Retinal pigment epithelial cell (primary cell): ENCODE measurements around the gene ENHO.

Source experiments
- DNase-seq: peaks from one replicate; pipeline ENCODE4 v3.0.0-alpha.2; 2010; ENCODE audit warnings: low read depth
- H3K4me3 ChIP-seq: 2 replicates; pipeline ENCODE4 v1.5.1; 2011; ENCODE audit warnings: mild to moderate bottlenecking, low read length, control low read depth, moderate library complexity
- CTCF ChIP-seq: conservative IDR thresholded peaks from 2 replicates; pipeline ENCODE4 v1.5.1; 2011; ENCODE audit warnings: low read depth, low read length, control low read depth, inconsistent platforms

Gene ENHO

DNA sequence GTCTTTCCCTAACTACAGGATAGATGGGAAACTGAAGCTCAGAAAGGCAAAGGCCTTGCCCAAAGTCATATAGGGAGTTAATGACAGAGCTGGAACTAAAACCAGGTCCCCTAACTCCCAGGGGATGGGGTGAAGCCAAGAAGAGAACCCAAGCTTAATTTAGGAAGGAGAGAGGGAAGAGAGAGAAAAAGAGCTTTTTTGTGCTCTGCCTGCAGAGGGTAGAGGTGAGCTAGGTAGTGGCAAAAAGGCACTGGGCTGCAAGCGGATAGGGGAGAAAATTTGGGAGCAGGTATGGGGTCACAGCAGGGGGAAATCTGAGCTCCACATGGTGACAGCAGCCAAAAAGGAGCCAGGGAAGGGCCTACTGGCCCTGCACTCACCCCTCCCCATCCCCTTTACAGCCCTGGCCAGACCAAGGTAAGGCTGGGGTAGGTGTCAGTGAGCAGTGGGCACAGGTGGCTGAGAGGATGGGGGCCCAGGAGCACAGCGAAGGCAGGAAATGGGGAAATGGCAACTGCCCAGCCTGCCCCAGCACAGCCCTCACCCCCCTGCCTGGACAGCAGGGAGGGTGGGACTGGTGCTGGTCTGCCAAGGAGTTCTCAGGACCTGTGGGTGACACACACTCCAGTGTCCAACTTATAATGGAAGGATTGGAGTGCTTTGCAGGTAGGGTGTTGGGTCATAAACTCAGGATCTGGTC, 3.3 kb downstream of the ENHO start:
- TF ChIP-seq CTCF, result no peak
- no peak for DNase-seq
- no peak overlapping the region for H3K4me3 ChIP-seq

GRCh38 chr9:34518896-34519295, 3.9 kb downstream of the ENHO start:
- no peak for TF ChIP-seq CTCF
- no peak for DNase-seq

DNA sequence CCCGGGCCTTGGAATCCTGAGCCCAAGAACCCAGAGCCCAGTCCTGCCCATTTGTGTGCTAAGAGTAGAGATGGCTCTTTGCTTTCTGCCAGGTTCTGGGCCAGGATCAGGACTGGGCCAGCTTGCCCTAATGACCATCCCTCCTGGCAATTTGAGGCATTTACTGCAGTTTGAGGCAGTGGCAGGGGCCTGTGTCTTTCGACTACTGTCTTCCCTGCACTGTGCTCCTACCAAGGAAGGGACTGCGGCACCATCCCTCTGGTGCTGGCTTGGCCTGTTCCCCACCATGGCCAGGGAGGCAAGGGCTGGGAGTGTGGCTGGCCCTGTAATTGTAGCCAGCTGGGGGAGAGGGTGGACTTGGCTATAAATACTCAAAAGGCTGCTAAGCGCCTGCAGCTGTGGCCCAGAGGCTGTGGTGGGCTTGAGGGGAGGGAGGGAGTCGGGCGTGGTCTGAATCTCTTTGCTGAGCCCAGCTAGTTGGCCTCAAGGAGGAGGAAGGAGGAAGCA, 4.6 kb downstream of the ENHO start:
- DNase-seq, result no peak
- no peak overlapping the region for H3K4me3 ChIP-seq
- TF ChIP-seq CTCF, result no peak

More at GRCh38 chr9:34518896-34519295, 3.9 kb downstream of the ENHO start:
- H3K4me3 ChIP-seq, result no peak overlapping the region

- TF ChIP-seq CTCF, result no peak
- DNase-seq, result no peak
Observed at GRCh38 chr9:34517185-34517584, 5.6 kb downstream of the ENHO start.

DNA sequence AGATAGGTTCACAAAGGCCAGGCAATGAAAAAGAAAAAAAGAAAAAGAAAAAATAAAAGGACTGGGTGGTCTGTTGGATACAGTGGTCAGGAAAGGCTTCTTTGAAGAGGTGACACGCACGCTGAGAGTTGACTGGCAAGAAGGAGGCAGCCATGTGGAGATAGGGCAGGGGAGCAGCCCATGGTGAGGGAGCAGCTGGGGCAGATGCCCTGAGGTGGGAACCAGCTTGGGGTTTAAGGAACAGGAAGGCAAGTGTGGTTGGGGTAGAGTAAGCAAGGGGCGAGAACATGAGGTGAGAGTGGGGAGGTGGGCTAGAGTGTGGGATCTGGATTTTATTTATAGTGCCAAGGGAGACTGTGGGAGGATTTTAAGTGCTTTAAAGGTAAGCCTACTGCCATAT, 6.8 kb downstream of the ENHO start:
- H3K4me3 ChIP-seq, result no peak overlapping the region
- no peak for TF ChIP-seq CTCF
- no peak for DNase-seq

More at GRCh38 chr9:34517185-34517584, 5.6 kb downstream of the ENHO start:
- H3K4me3 ChIP-seq, result no peak overlapping the region

DNA sequence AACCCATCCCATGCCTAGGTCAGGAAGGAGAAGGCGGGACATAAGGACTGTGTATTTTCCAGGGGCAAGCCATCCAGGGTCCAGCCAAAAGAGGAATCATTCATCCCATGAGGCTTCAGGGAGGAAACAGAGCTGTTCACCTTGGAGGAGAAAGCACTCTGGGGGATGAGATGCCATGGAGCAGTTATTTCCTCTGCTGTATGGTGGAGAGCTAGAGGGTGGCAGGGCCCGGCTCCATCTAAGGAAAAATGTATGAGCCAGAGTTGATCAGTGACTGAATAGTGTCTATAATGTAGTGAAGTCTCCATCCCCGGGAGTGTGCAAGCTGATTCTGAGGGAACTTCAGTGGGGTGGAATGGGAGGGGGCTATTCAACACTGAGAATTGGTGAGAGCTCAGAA, 8.0 kb downstream of the ENHO start:
- TF ChIP-seq CTCF, result no peak
- no peak overlapping the region for H3K4me3 ChIP-seq
- DNase-seq, result no peak

- H3K4me3 ChIP-seq, result no peak overlapping the region
- no peak for TF ChIP-seq CTCF
- DNase-seq, result no peak
Observed at GRCh38 chr9:34514401-34514800, 8.4 kb downstream of the ENHO start.
